SK-N-SH (cell line): ENCODE measurements around the gene C5orf24. TPM values are rescaled to one million over a fixed set of nuclear protein-coding genes. Genes with fewer than 3 reads are reported as not detected.

Experiments
- CTCF ChIA-PET: fragments of 300-600, 350-600 bp; formaldehyde crosslinking; extraction: SDS; loops from one replicate; lab custom pipeline; 2021; lab: Yijun Ruan, JAX
- POLR2A ChIA-PET: fragments of 350-600 bp; sonication (Branson Sonifier 250); formaldehyde crosslinking; extraction: SDS; loops from one replicate; lab custom pipeline; 2020; ENCODE audit warnings: antibody characterized with exemption, inconsistent platforms; lab: Yijun Ruan, JAX
- DNase-seq: peaks from one replicate; pipeline ENCODE4 v3.0.0; 2012
- H2AFZ ChIP-seq: fragments of 200-600 bp; sonication (generic); 2 replicates; pipeline ENCODE4 v1.8.1; 2016; ENCODE audit warnings: antibody characterized with exemption, mild to moderate bottlenecking, low read depth
- H3F3A ChIP-seq: fragments of 200-600 bp; sonication (generic); replicated peaks from 2 replicates; pipeline ENCODE3; 2016; ENCODE audit warnings: antibody characterized with exemption, mild to moderate bottlenecking; ENCODE audit not compliant: insufficient read depth
- H3K27ac ChIP-seq, 2 experiments: fragments of 200-500 bp in 1 of 2; fragments of 200-600 bp in 1 of 2; sonication (Bioruptor generic) in 1 of 2; sonication (generic), shearing (Covaris generic) in 1 of 2; 2 replicates each; pipeline versions ENCODE4 v1.5.1 to v1.6.1; 2014 to 2016; ENCODE audit warnings: low read depth in 2 of 2, inconsistent platforms in 1 of 2, low read length in 1 of 2, mild to moderate bottlenecking in 1 of 2, mixed read lengths in 1 of 2
- H3K27me3 ChIP-seq: fragments of 200-600 bp; sonication (generic), shearing (Covaris generic); 2 replicates; pipeline ENCODE4 v1.6.1; 2016; ENCODE audit warnings: mixed run types; ENCODE audit not compliant: insufficient read depth
- H3K36me3 ChIP-seq, 2 experiments: fragments of 200-500 bp in 1 of 2; fragments of 200-600 bp in 1 of 2; sonication (Bioruptor generic) in 1 of 2; sonication (generic) in 1 of 2; replicated peaks in 1 of 2; 2 replicates each; pipeline versions ENCODE3 to v1.5.1; 2014 to 2016; ENCODE audit warnings: low read length in 1 of 2, mild to moderate bottlenecking in 1 of 2; ENCODE audit not compliant: insufficient read depth in 2 of 2, control insufficient read depth in 1 of 2
- H3K4me1 ChIP-seq, 2 experiments: fragments of 200-500 bp in 1 of 2; fragments of 200-600 bp in 1 of 2; sonication (Bioruptor generic) in 1 of 2; sonication (generic), shearing (Covaris generic) in 1 of 2; 2 replicates each; pipeline versions ENCODE4 v1.5.1 to v1.6.1; 2014 to 2016; ENCODE audit warnings: low read depth in 1 of 2, low read length in 1 of 2, mixed run types in 1 of 2; ENCODE audit not compliant: insufficient read depth in 2 of 2, control insufficient read depth in 1 of 2
- H3K4me2 ChIP-seq: fragments of 200-600 bp; sonication (generic), shearing (Covaris generic); 2 replicates; pipeline ENCODE4 v1.6.1; 2017; ENCODE audit warnings: mixed run types
- H3K4me3 ChIP-seq, 2 experiments: fragments of 200-500 bp in 1 of 2; fragments of 200-600 bp in 1 of 2; sonication (Bioruptor generic) in 1 of 2; sonication (generic), shearing (Covaris generic) in 1 of 2; 2 replicates each; pipeline versions ENCODE4 v1.5.1 to v1.8.1; 2014 to 2016; ENCODE audit warnings: low read depth in 2 of 2, inconsistent platforms in 1 of 2, low read length in 1 of 2, mild to moderate bottlenecking in 1 of 2, mixed read lengths in 1 of 2, moderate library complexity in 1 of 2
- H3K79me2 ChIP-seq: fragments of 200-600 bp; sonication (generic); 2 replicates; pipeline ENCODE4 v1.8.1; 2017; ENCODE audit warnings: mild to moderate bottlenecking; ENCODE audit not compliant: insufficient read depth
- H3K9ac ChIP-seq: fragments of 200-600 bp; sonication (generic); 2 replicates; pipeline ENCODE4 v1.6.1; 2017; ENCODE audit warnings: mixed run types
- H3K9me2 ChIP-seq: fragments of 200-600 bp; sonication (generic); 2 replicates; pipeline ENCODE4 v1.6.1; 2017; ENCODE audit warnings: mixed run types
- H3K9me3 ChIP-seq: fragments of 200-600 bp; sonication (generic); 2 replicates; pipeline ENCODE4 v1.6.1; 2017; ENCODE audit warnings: mixed run types, mild to moderate bottlenecking, moderate library complexity
- H4K20me1 ChIP-seq: fragments of 200-600 bp; sonication (generic); 2 replicates; pipeline ENCODE4 v1.6.1; 2017; ENCODE audit warnings: mild to moderate bottlenecking, mixed run types; ENCODE audit not compliant: insufficient read depth
- CHD2 ChIP-seq: fragments of 150-350 bp; IDR thresholded peaks from 2 replicates; pipeline ENCODE4 v1.6.1; 2018; ENCODE audit warnings: low read length; ENCODE audit not compliant: partially characterized antibody
- EZH2phosphoT487 ChIP-seq: fragments of 200-600 bp; sonication (generic); IDR thresholded peaks from 2 replicates; pipeline ENCODE4 v1.6.1; 2017; ENCODE audit warnings: low read depth, mixed run types, mild to moderate bottlenecking, antibody characterized with exemption, moderate library complexity, borderline replicate concordance
- FOSL2 ChIP-seq: IDR thresholded peaks from 2 replicates; pipeline ENCODE4 v1.4.0; 2012; ENCODE audit warnings: low read depth, mild to moderate bottlenecking, moderate library complexity, borderline replicate concordance
- FOXM1 ChIP-seq: IDR thresholded peaks from 2 replicates; pipeline ENCODE4 v1.4.0; 2012; ENCODE audit warnings: low read depth, mild to moderate bottlenecking
- GABPA ChIP-seq: IDR thresholded peaks from 2 replicates; pipeline ENCODE4 v1.4.0; 2012; ENCODE audit warnings: low read depth, mild to moderate bottlenecking
- GATA2 ChIP-seq: sonication (generic); formaldehyde crosslinking; IDR thresholded peaks from 2 replicates; pipeline ENCODE4 v1.5.0; 2020; ENCODE audit warnings: mild to moderate bottlenecking, missing genetic modification reagents
- IRF3 ChIP-seq: fragments of 150-350 bp; IDR thresholded peaks from 2 replicates; pipeline ENCODE4 v1.6.1; 2016; ENCODE audit warnings: mild to moderate bottlenecking, low read depth, low read length
- MXI1 ChIP-seq: IDR thresholded peaks from 2 replicates; pipeline ENCODE4 v1.6.1; 2012; ENCODE audit warnings: mild to moderate bottlenecking, low read depth, low read length, improper control_type of control experiment
- NFIC ChIP-seq: IDR thresholded peaks from 2 replicates; pipeline ENCODE4 v1.4.0; 2012; ENCODE audit warnings: borderline replicate concordance
- NRF1 ChIP-seq: IDR thresholded peaks from 2 replicates; pipeline ENCODE4 v1.6.1; 2012; ENCODE audit warnings: low read depth, mild to moderate bottlenecking, low read length
- PBX3 ChIP-seq: IDR thresholded peaks from 2 replicates; pipeline ENCODE4; 2012
- RAD21 ChIP-seq: IDR thresholded peaks from 2 replicates; pipeline ENCODE4 v1.6.1; 2012; ENCODE audit warnings: mild to moderate bottlenecking, low read length
- SIN3A ChIP-seq: IDR thresholded peaks from 2 replicates; pipeline ENCODE4 v1.6.1; 2012; ENCODE audit warnings: low read depth, mild to moderate bottlenecking, low read length, moderate library complexity, borderline replicate concordance
- SMC3 ChIP-seq: IDR thresholded peaks from 2 replicates; pipeline ENCODE4 v1.6.1; 2012; ENCODE audit warnings: low read depth, low read length, improper control_type of control experiment
- TEAD4 ChIP-seq: IDR thresholded peaks from 2 replicates; pipeline ENCODE4 v1.4.0; 2012; ENCODE audit warnings: mild to moderate bottlenecking, borderline replicate concordance; ENCODE audit not compliant: insufficient read depth
- YY1 ChIP-seq: IDR thresholded peaks from 2 replicates; pipeline ENCODE4 v1.4.0; 2012; ENCODE audit warnings: low read depth, mild to moderate bottlenecking
- WGBS: methylation state at CpG from one replicate; pipeline ENCODE4 v1.1.6; 2017; ENCODE audit warnings: low lambda C conversion rate; 5-methylcytosine and 5-hydroxymethylcytosine counted together
- polyA plus RNA-seq, 3 experiments: library from polyadenylated mRNA; depleted of rRNA; stranded (reverse); fragments of >200 nt; gene quantifications; 2 replicates each; pipeline ENCODE4 v1.2.3, GENCODE V29; 2012
- TF ChIP-seq, protein P1 (sequence below): IDR thresholded peaks from 2 replicates; pipeline ENCODE4 v1.6.1; 2012; ENCODE audit warnings: mild to moderate bottlenecking, low read depth, low read length, moderate library complexity
- TF ChIP-seq, protein P2 (sequence below): IDR thresholded peaks from 2 replicates; pipeline ENCODE4 v1.4.0; 2012; ENCODE audit warnings: low read depth

Gene C5orf24
- polyA plus RNA-seq, 1 of the 3 experiments (the other 2 are of a cell fraction): 21.8 TPM

GRCh38 chr5:134893748-134894505 is 48.2 kb downstream of the C5orf24 start:
- Histone ChIP-seq H3K4me1 (no peaks in the 10 kb centered on the region), H4K20me1 (no peaks in the 10 kb centered on the region), H3K4me2 (no peak overlapping the region), H3F3A (no peaks in the 10 kb centered on the region), H3K36me3 (peaks cover 11 to 39% of the 10 kb centered on the region in 2 experiments), H3K27ac (no peak overlapping the region), H3K79me2 (peaks cover 12% of the 10 kb centered on the region), H2AFZ (no peak overlapping the region), H3K9ac (no peak overlapping the region), H3K9me2 (no peaks in the 10 kb centered on the region), H3K27me3 (no peaks in the 10 kb centered on the region), H3K4me3 (no peak overlapping the region), H3K9me3 (no peaks in the 10 kb centered on the region)
- DNase-seq: no peak
- no peak for TF ChIP-seq IRF3
- no peak for TF ChIP-seq CHD2
- TF ChIP-seq RAD21: no peak
- TF ChIP-seq GATA2 (CRISPR knock-in tag): no peak
- no peak for TF ChIP-seq TEAD4
- no peak for TF ChIP-seq GABPA
- no peak for TF ChIP-seq FOSL2
- TF ChIP-seq MXI1: no peak
- TF ChIP-seq YY1: no peak
- no peak for TF ChIP-seq NFIC
- TF ChIP-seq, protein P1, sequence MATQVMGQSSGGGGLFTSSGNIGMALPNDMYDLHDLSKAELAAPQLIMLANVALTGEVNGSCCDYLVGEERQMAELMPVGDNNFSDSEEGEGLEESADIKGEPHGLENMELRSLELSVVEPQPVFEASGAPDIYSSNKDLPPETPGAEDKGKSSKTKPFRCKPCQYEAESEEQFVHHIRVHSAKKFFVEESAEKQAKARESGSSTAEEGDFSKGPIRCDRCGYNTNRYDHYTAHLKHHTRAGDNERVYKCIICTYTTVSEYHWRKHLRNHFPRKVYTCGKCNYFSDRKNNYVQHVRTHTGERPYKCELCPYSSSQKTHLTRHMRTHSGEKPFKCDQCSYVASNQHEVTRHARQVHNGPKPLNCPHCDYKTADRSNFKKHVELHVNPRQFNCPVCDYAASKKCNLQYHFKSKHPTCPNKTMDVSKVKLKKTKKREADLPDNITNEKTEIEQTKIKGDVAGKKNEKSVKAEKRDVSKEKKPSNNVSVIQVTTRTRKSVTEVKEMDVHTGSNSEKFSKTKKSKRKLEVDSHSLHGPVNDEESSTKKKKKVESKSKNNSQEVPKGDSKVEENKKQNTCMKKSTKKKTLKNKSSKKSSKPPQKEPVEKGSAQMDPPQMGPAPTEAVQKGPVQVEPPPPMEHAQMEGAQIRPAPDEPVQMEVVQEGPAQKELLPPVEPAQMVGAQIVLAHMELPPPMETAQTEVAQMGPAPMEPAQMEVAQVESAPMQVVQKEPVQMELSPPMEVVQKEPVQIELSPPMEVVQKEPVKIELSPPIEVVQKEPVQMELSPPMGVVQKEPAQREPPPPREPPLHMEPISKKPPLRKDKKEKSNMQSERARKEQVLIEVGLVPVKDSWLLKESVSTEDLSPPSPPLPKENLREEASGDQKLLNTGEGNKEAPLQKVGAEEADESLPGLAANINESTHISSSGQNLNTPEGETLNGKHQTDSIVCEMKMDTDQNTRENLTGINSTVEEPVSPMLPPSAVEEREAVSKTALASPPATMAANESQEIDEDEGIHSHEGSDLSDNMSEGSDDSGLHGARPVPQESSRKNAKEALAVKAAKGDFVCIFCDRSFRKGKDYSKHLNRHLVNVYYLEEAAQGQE: no peak
- TF ChIP-seq, protein P2, sequence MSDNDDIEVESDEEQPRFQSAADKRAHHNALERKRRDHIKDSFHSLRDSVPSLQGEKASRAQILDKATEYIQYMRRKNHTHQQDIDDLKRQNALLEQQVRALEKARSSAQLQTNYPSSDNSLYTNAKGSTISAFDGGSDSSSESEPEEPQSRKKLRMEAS: no peak
- no peak for TF ChIP-seq SIN3A
- no peak for TF ChIP-seq NRF1
- no peak for TF ChIP-seq PBX3
- no peak for TF ChIP-seq EZH2phosphoT487
- no peak for TF ChIP-seq FOXM1
- TF ChIP-seq SMC3: no peak
- 94% methylated on average over 7 of the region's 7 CpGs for WGBS
- ChIA-PET CTCF (interaction anchor here (4.0 kb wide), 1 partner anchor 11 kb away, joined by 14 read pairs; the partner anchor contains the start of gene PCBD2), POLR2A (interaction anchor here (0.7 kb wide), 1 partner anchor 11 kb away, joined by 3 read pairs; no protein-coding TSS in a partner anchor)
